Liver (tissue), 9 donors: ENCODE data around the gene DYNLT3. TPM values are rescaled to one million over a fixed set of nuclear protein-coding genes. Genes with fewer than 3 reads are reported as not detected.

ENCODE experiments used
- DNase-seq: peaks from one replicate; pipeline ENCODE4 v3.0.0-alpha.2; 2017; ENCODE audit warnings: low spot score
- H3K27ac ChIP-seq, 2 donors: one replicate each; pipeline ENCODE4 v1.7.0; 2013; ENCODE audit warnings: inconsistent platforms in 2 of 2, low read length in 2 of 2, control low read depth in 1 of 2, low read depth in 1 of 2, mild to moderate bottlenecking in 1 of 2
- H3K27me3 ChIP-seq, 4 donors: one replicate each; pipeline versions ENCODE4 v1.6.1 to v1.7.0; 2013; ENCODE audit warnings: low read length in 3 of 4, inconsistent platforms in 1 of 4, mild to moderate bottlenecking in 1 of 4, moderate library complexity in 1 of 4; ENCODE audit not compliant: control insufficient read depth in 4 of 4, insufficient read depth in 4 of 4
- H3K36me3 ChIP-seq, 4 donors: one replicate each; pipeline versions ENCODE4 v1.6.1 to v1.7.0; 2013; ENCODE audit warnings: low read length in 3 of 4, mild to moderate bottlenecking in 3 of 4, low read depth in 1 of 4, moderate library complexity in 1 of 4; ENCODE audit not compliant: control insufficient read depth in 4 of 4, insufficient read depth in 3 of 4
- H3K4me1 ChIP-seq, 4 donors: one replicate each; pipeline versions ENCODE4 v1.6.1 to v1.7.0; 2013; ENCODE audit warnings: low read length in 3 of 4, mild to moderate bottlenecking in 3 of 4, moderate library complexity in 1 of 4; ENCODE audit not compliant: control insufficient read depth in 4 of 4, insufficient read depth in 4 of 4
- H3K4me3 ChIP-seq, 3 donors: one replicate each; pipeline versions ENCODE4 v1.6.1 to v1.7.0; 2013; ENCODE audit warnings: low read length in 3 of 3, control low read depth in 1 of 3, low read depth in 1 of 3, mild to moderate bottlenecking in 1 of 3
- H3K9ac ChIP-seq, 2 donors: one replicate each; pipeline ENCODE4 v1.7.0; 2013; ENCODE audit warnings: low read length in 2 of 2, mild to moderate bottlenecking in 2 of 2, moderate library complexity in 2 of 2, control low read depth in 1 of 2, low read depth in 1 of 2
- H3K9me3 ChIP-seq, 4 donors: one replicate each; pipeline versions ENCODE4 v1.6.1 to v1.7.0; 2013; ENCODE audit warnings: low read length in 3 of 4; ENCODE audit not compliant: control insufficient read depth in 4 of 4
- CTCF ChIP-seq: fragments of 150-350 bp; IDR thresholded peaks from 2 replicates; pipeline ENCODE4 v1.5.1; 2017; ENCODE audit warnings: improper control_type of control experiment, low read depth, low read length; ENCODE audit not compliant: missing input control
- EGR1 ChIP-seq, 2 donors: IDR thresholded peaks; 2 replicates each; pipeline ENCODE4 v1.6.1; 2016 to 2018; ENCODE audit warnings: antibody characterized with exemption in 2 of 2, low read depth in 2 of 2
- FOXA1 ChIP-seq: IDR thresholded peaks from 2 replicates; pipeline ENCODE4 v1.6.1; 2016; ENCODE audit warnings: antibody characterized with exemption
- FOXA2 ChIP-seq: IDR thresholded peaks from 2 replicates; pipeline ENCODE4 v1.6.1; 2016; ENCODE audit warnings: antibody characterized with exemption
- GABPA ChIP-seq, 2 donors: IDR thresholded peaks in 1 of 2; conservative IDR thresholded peaks in 1 of 2; 2 replicates each; pipeline ENCODE4 v1.6.1; 2016; ENCODE audit warnings: antibody characterized with exemption in 2 of 2, mild to moderate bottlenecking in 1 of 2, moderate library complexity in 1 of 2
- HNF4A ChIP-seq, 2 donors: conservative IDR thresholded peaks; 2 replicates each; pipeline ENCODE4 v1.6.1; 2016; ENCODE audit warnings: antibody characterized with exemption in 2 of 2, mild to moderate bottlenecking in 2 of 2
- HNF4G ChIP-seq: IDR thresholded peaks from 2 replicates; pipeline ENCODE4 v1.6.1; 2016; ENCODE audit warnings: antibody characterized with exemption
- JUND ChIP-seq, 2 donors: IDR thresholded peaks; 2 replicates each; pipeline ENCODE4 v1.6.1; 2016; ENCODE audit warnings: antibody characterized with exemption in 2 of 2
- NR2F2 ChIP-seq: IDR thresholded peaks from 2 replicates; pipeline ENCODE4 v1.6.1; 2016; ENCODE audit warnings: antibody characterized with exemption
- RAD21 ChIP-seq, 2 donors: IDR thresholded peaks; 2 replicates each; pipeline ENCODE4 v1.6.1; 2016; ENCODE audit warnings: antibody characterized with exemption in 2 of 2, mild to moderate bottlenecking in 2 of 2
- RXRA ChIP-seq, 2 donors: IDR thresholded peaks; 2 replicates each; pipeline ENCODE4 v1.6.1; 2017 to 2018; ENCODE audit warnings: antibody characterized with exemption in 2 of 2, mild to moderate bottlenecking in 1 of 2
- SP1 ChIP-seq: IDR thresholded peaks from 2 replicates; pipeline ENCODE4 v1.6.1; 2018; ENCODE audit warnings: antibody characterized with exemption, mild to moderate bottlenecking
- TAF1 ChIP-seq: conservative IDR thresholded peaks from 2 replicates; pipeline ENCODE4 v1.6.1; 2016; ENCODE audit warnings: antibody characterized with exemption, mild to moderate bottlenecking
- YY1 ChIP-seq: IDR thresholded peaks from 2 replicates; pipeline ENCODE4 v1.6.1; 2016; ENCODE audit warnings: antibody characterized with exemption, mild to moderate bottlenecking
- WGBS: extraction: QIAGEN DNeasy Blood & Tissue Kit; methylation state at CpG from one replicate; pipeline ENCODE4 v1.1.7; 2013; 5-methylcytosine and 5-hydroxymethylcytosine counted together
- polyA plus RNA-seq, 2 donors: library from polyadenylated mRNA; stranded (reverse) in 1 of 2; unstranded in 1 of 2; fragments of 200-250 nt in 1 of 2; fragments of >200 nt in 1 of 2; fragmentation: Nextera tagmentation in 1 of 2; extraction: Ambion mirVana in 1 of 2; gene quantifications; one replicate each; pipeline versions ENCODE4 v1.2.1 to v1.2.3, GENCODE V29; 2013 to 2015
- total RNA-seq, 2 donors: library from RNA; depleted of rRNA; stranded (reverse); fragments of >200 nt; gene quantifications; one replicate each; pipeline ENCODE4 v1.2.3, GENCODE V29; 2014
- TF ChIP-seq, protein P1 (sequence below): IDR thresholded peaks from 2 replicates; pipeline ENCODE4 v1.6.1; 2016; ENCODE audit warnings: antibody characterized with exemption, mild to moderate bottlenecking
- TF ChIP-seq, protein P2 (sequence below): IDR thresholded peaks from 2 replicates; pipeline ENCODE4 v1.6.1; 2016; ENCODE audit warnings: antibody characterized with exemption
- donor health status: healthy.
- donor health status: healthy.
- donor health status: healthy.
- donor health status: healthy.
- donor health status: healthy.

The DYNLT3 gene
- total and polyA plus RNA-seq, 4 donors: 9.5 to 20.7 (median 13.4) TPM

DNA sequence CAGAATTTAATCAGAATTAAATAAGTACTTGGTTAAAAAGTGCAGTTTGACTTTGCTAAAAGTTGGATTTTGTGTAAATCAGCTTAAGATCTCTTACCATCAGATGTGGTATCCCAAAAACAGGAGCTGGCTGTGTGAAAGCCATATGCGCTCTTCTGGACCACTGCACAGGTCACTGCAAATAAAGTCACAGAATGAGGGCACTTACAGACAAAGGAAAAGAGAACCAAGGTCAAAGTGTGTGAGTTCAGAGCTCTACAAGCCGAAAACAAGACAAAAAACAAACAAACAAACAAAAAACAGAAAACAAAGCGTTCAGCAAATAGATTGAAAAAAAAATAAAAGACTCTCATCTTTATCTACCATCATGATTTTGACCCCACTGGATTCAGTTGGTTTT is 6.4 kb downstream of the DYNLT3 start:
- WGBS: 94% methylated on average over 3 of the region's 3 CpGs
- no peak for DNase-seq
- Histone ChIP-seq H3K4me3 (no peak overlapping the region), H3K36me3 (peaks cover 0 to 6% (median 1%) of the 10 kb centered on the region in 4 donors), H3K9ac (no peak overlapping the region), H3K27me3 (peaks cover 0 to 3% (median 0%) of the 10 kb centered on the region in 4 donors), H3K9me3 (no peaks in the 10 kb centered on the region), H3K4me1 (no peaks in the 10 kb centered on the region), H3K27ac (no peak overlapping the region)
- no peak for TF ChIP-seq HNF4A (conservative IDR thresholded peaks at IDR 0.05)
- no peak for TF ChIP-seq NR2F2
- no peak for TF ChIP-seq GABPA (IDR thresholded peaks at IDR 0.05 in 1 of 2, conservative IDR thresholded peaks at IDR 0.05 in 1 of 2)
- no peak for TF ChIP-seq JUND (IDR thresholded peaks at IDR 0.05)
- TF ChIP-seq, protein P1, sequence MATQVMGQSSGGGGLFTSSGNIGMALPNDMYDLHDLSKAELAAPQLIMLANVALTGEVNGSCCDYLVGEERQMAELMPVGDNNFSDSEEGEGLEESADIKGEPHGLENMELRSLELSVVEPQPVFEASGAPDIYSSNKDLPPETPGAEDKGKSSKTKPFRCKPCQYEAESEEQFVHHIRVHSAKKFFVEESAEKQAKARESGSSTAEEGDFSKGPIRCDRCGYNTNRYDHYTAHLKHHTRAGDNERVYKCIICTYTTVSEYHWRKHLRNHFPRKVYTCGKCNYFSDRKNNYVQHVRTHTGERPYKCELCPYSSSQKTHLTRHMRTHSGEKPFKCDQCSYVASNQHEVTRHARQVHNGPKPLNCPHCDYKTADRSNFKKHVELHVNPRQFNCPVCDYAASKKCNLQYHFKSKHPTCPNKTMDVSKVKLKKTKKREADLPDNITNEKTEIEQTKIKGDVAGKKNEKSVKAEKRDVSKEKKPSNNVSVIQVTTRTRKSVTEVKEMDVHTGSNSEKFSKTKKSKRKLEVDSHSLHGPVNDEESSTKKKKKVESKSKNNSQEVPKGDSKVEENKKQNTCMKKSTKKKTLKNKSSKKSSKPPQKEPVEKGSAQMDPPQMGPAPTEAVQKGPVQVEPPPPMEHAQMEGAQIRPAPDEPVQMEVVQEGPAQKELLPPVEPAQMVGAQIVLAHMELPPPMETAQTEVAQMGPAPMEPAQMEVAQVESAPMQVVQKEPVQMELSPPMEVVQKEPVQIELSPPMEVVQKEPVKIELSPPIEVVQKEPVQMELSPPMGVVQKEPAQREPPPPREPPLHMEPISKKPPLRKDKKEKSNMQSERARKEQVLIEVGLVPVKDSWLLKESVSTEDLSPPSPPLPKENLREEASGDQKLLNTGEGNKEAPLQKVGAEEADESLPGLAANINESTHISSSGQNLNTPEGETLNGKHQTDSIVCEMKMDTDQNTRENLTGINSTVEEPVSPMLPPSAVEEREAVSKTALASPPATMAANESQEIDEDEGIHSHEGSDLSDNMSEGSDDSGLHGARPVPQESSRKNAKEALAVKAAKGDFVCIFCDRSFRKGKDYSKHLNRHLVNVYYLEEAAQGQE: no peak
- TF ChIP-seq HNF4G: no peak
- no peak for TF ChIP-seq TAF1
- no peak for TF ChIP-seq YY1
- no peak for TF ChIP-seq FOXA2
- no peak for TF ChIP-seq SP1
- TF ChIP-seq CTCF: no peak
- no peak for TF ChIP-seq EGR1 (IDR thresholded peaks at IDR 0.05; ENCODE audit: low read depth in 2 of 2)
- TF ChIP-seq, protein P2, sequence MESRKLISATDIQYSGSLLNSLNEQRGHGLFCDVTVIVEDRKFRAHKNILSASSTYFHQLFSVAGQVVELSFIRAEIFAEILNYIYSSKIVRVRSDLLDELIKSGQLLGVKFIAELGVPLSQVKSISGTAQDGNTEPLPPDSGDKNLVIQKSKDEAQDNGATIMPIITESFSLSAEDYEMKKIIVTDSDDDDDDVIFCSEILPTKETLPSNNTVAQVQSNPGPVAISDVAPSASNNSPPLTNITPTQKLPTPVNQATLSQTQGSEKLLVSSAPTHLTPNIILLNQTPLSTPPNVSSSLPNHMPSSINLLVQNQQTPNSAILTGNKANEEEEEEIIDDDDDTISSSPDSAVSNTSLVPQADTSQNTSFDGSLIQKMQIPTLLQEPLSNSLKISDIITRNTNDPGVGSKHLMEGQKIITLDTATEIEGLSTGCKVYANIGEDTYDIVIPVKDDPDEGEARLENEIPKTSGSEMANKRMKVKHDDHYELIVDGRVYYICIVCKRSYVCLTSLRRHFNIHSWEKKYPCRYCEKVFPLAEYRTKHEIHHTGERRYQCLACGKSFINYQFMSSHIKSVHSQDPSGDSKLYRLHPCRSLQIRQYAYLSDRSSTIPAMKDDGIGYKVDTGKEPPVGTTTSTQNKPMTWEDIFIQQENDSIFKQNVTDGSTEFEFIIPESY: no peak
- TF ChIP-seq RAD21 (IDR thresholded peaks at IDR 0.05): no peak

DNA sequence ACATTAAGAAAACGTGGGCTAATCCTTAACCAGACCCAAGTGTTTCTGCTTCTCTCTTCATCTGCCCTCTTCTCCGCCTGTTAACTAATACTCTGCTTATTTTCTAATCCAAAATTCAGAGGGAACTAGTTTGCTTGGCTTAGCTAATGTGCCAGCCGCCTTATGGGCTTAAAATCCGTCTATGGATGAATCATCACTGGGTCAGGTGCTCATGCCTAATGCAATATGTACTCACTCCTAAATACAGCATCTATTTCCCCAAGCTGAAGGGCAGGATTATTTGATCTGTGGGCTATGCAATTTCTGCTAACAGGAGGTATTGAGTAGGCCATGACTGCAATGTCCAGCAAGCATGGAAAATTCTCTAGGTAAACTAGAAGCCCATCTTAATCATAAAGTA is 12.4 kb downstream of the DYNLT3 start:
- 96% methylated on average over 4 of the region's 4 CpGs for WGBS
- TF ChIP-seq NR2F2 (no peak), YY1 (no peak), HNF4A (conservative IDR thresholded peaks at IDR 0.05) (no peak), HNF4G (no peak), SP1 (no peak), RAD21 (IDR thresholded peaks at IDR 0.05) (no peak), FOXA2 (no peak), RXRA (IDR thresholded peaks at IDR 0.05) (no peak), JUND (IDR thresholded peaks at IDR 0.05) (no peak), EGR1 (IDR thresholded peaks at IDR 0.05; ENCODE audit: low read depth in 2 of 2) (no peak), FOXA1 (no peak)
- TF ChIP-seq, protein P1: no peak
- TF ChIP-seq, protein P2: no peak

More for the DNA sequence above, 12.4 kb downstream of the DYNLT3 start:
- H3K4me3 ChIP-seq: no peak overlapping the region
- H3K36me3 ChIP-seq: peaks cover 0 to 6% (median 1%) of the 10 kb centered on the region in 4 donors
- no peak overlapping the region for H3K27ac ChIP-seq
- H3K9ac ChIP-seq: no peak overlapping the region
- no peak for DNase-seq
- H3K27me3 ChIP-seq: peaks cover 0 to 3% (median 0%) of the 10 kb centered on the region in 4 donors
- H3K9me3 ChIP-seq: no peaks in the 10 kb centered on the region
- H3K4me1 ChIP-seq: no peaks in the 10 kb centered on the region
